HG02763 (cell line): ENCODE measurements around the gene OVCH2.

Experiments used
- ATAC-seq: cut with Tn5 transposase; IDR thresholded peaks from one replicate; pipeline ENCODE4 v1.9.1; 2021; ENCODE audit warnings: mild to moderate bottlenecking, moderate library complexity; ENCODE audit not compliant: unreplicated experiment

The OVCH2 gene

GRCh38 chr11:7643314-7643713 is 63.0 kb downstream of the OVCH2 start:
- ATAC-seq = no peak

- no peak for ATAC-seq
These were observed 63.5 kb downstream of the OVCH2 start for GRCh38 chr11:7642747-7643146.

- no peak for ATAC-seq
These were observed 65.5 kb downstream of the OVCH2 start for GRCh38 chr11:7640816-7641215.

- no peak for ATAC-seq
These were observed 66.6 kb downstream of the OVCH2 start for GRCh38 chr11:7639643-7640025.
